NT2/D1 (cell line): Measurements from ENCODE around the gene NDUFC2.
"Not testable (repeated sequence)": the region's sequence is repeated elsewhere in the genome, so short reads cannot be mapped to it uniquely, and the experiment has no call there.

Source experiments
- DNase-seq: peaks from one replicate; pipeline ENCODE4 v3.0.0-alpha.2; 2011; ENCODE audit warnings: low read depth, low spot score
- H3K27me3 ChIP-seq: 2 replicates; pipeline ENCODE4 v1.6.0; 2011; ENCODE audit warnings: mild to moderate bottlenecking; ENCODE audit not compliant: insufficient read length, insufficient read depth
- H3K36me3 ChIP-seq: 2 replicates; pipeline ENCODE4 v1.6.1; 2011; ENCODE audit warnings: mild to moderate bottlenecking, low read length, mixed read lengths; ENCODE audit not compliant: insufficient read depth, insufficient read length
- H3K4me1 ChIP-seq: 2 replicates; pipeline ENCODE4 v1.5.1; 2011; ENCODE audit not compliant: insufficient read depth, insufficient read length
- H3K4me3 ChIP-seq: 2 replicates; pipeline ENCODE4 v1.5.1; 2011; ENCODE audit warnings: low read depth; ENCODE audit not compliant: insufficient read length
- H3K9ac ChIP-seq: 2 replicates; pipeline ENCODE4 v1.6.0; 2011; ENCODE audit warnings: low read depth; ENCODE audit not compliant: insufficient read length
- H3K9me3 ChIP-seq: 2 replicates; pipeline ENCODE4 v1.5.1; 2011; ENCODE audit warnings: mild to moderate bottlenecking, low read length; ENCODE audit not compliant: insufficient read depth
- SUZ12 ChIP-seq: IDR thresholded peaks from 2 replicates; pipeline ENCODE4 v1.6.1; 2011; ENCODE audit not compliant: insufficient read length, insufficient read depth; ENCODE audit errors: extremely low read depth
- YY1 ChIP-seq: IDR thresholded peaks from 2 replicates; pipeline ENCODE4 v1.6.1; 2011; ENCODE audit not compliant: insufficient read length, insufficient read depth
- ZNF274 ChIP-seq: IDR thresholded peaks from 2 replicates; pipeline ENCODE4 v1.6.1; 2011; ENCODE audit warnings: mild to moderate bottlenecking, low read depth, low read length

NDUFC2 gene

GRCh38 chr11:78109081-78110015 lies 29.7 kb upstream of the NDUFC2 start:
- Histone ChIP-seq H3K4me1 (no peaks in the 10 kb centered on the region), H3K36me3 (peaks cover 59% of the 10 kb centered on the region), H3K27me3 (no peaks in the 10 kb centered on the region), H3K9me3 (no peaks in the 10 kb centered on the region), H3K9ac (no peak overlapping the region), H3K4me3 (no peak overlapping the region)
- no peak for DNase-seq
- TF ChIP-seq SUZ12 (no peak), ZNF274 (no peak), YY1 (no peak)

GRCh38 chr11:78100676-78101472 lies 21.2 kb upstream of the NDUFC2 start:
- Histone ChIP-seq H3K9me3 (no peaks in the 10 kb centered on the region), H3K4me1 (no peaks in the 10 kb centered on the region), H3K4me3 (no peak overlapping the region), H3K36me3 (peaks cover 44% of the 10 kb centered on the region), H3K27me3 (no peaks in the 10 kb centered on the region), H3K9ac (no peak overlapping the region)
- TF ChIP-seq YY1 (no peak), ZNF274 (no peak), SUZ12 (no peak)
- no peak for DNase-seq

- Histone ChIP-seq H3K4me3 (no peak overlapping the region), H3K36me3 (peaks cover 41% of the 10 kb centered on the region), H3K4me1 (no peaks in the 10 kb centered on the region), H3K9ac (no peak overlapping the region), H3K9me3 (no peaks in the 10 kb centered on the region), H3K27me3 (no peaks in the 10 kb centered on the region)
- TF ChIP-seq SUZ12, result no peak
- no peak for DNase-seq
Measured at GRCh38 chr11:78100261-78100660, 20.6 kb upstream of the NDUFC2 start.

- no peak overlapping the region for H3K9ac ChIP-seq
- no peaks in the 10 kb centered on the region for H3K9me3 ChIP-seq
- no peak for DNase-seq
- no peak overlapping the region for H3K4me3 ChIP-seq
- H3K4me1 ChIP-seq, result no peaks in the 10 kb centered on the region
- TF ChIP-seq YY1 (no peak), ZNF274 (no peak), SUZ12 (no peak)
- H3K27me3 ChIP-seq, result no peaks in the 10 kb centered on the region
- H3K36me3 ChIP-seq, result peaks cover 46% of the 10 kb centered on the region
Measured at GRCh38 chr11:78099666-78100065, 20.0 kb upstream of the NDUFC2 start.

GRCh38 chr11:78097666-78098385 lies 18.2 kb upstream of the NDUFC2 start:
- Histone ChIP-seq H3K4me3 (no peak overlapping the region), H3K27me3 (no peaks in the 10 kb centered on the region), H3K9ac (no peak overlapping the region), H3K4me1 (no peaks in the 10 kb centered on the region), H3K36me3 (peaks cover 43% of the 10 kb centered on the region), H3K9me3 (no peaks in the 10 kb centered on the region)
- DNase-seq, result no peak
- TF ChIP-seq ZNF274 (no peak), SUZ12 (no peak), YY1 (no peak)

- Histone ChIP-seq H3K9ac (no peak overlapping the region), H3K4me3 (no peak overlapping the region), H3K27me3 (no peaks in the 10 kb centered on the region), H3K36me3 (peaks cover 20% of the 10 kb centered on the region), H3K9me3 (no peaks in the 10 kb centered on the region), H3K4me1 (no peaks in the 10 kb centered on the region)
- no peak for DNase-seq
- TF ChIP-seq ZNF274, result no peak
Measured at GRCh38 chr11:78094250-78094649, 14.6 kb upstream of the NDUFC2 start.

GRCh38 chr11:78086521-78087074 lies 6.9 kb upstream of the NDUFC2 start:
- H3K4me3 ChIP-seq, DNase-seq, H3K27me3 ChIP-seq, H3K4me1 ChIP-seq, H3K36me3 ChIP-seq, H3K9me3 ChIP-seq, H3K9ac ChIP-seq: not testable (repeated sequence)
